CD4-positive, alpha-beta T cell (primary cell): ENCODE data around the gene ATF4. TPM values are rescaled to one million over a fixed set of nuclear protein-coding genes. Genes with fewer than 3 reads are reported as not detected.

Experiments
- ATAC-seq: fragments of 200-7000 bp; cut with Tn5 transposase; one replicate; pipeline ENCODE4 v1.10.0; 2022; ENCODE audit warnings: mild to moderate bottlenecking; ENCODE audit not compliant: poor library complexity
- CTCF ChIA-PET: fragments of 350-600 bp; sonication (Branson Sonifier 250); formaldehyde crosslinking; loops from one replicate; lab custom pipeline; 2021; ENCODE audit warnings: antibody characterized with exemption, inconsistent platforms; lab: Charles Lee
- POLR2A ChIA-PET: fragments of 350-600 bp; sonication (Branson Sonifier 250); formaldehyde crosslinking; loops from one replicate; lab custom pipeline; 2021; ENCODE audit warnings: antibody characterized with exemption, inconsistent platforms; lab: Charles Lee
- DNase-seq, 14 experiments: peaks; one replicate each; pipeline ENCODE4 v3.0.0-alpha.2; 2013 to 2020; ENCODE audit warnings: mixed read lengths in 2 of 14
- H3K27ac ChIP-seq, 2 donors: one replicate each; pipeline versions ENCODE4 v1.5.1 to v1.7.0; 2013; ENCODE audit warnings: low read length in 2 of 2, low read depth in 1 of 2, mild to moderate bottlenecking in 1 of 2
- H3K27me3 ChIP-seq, 2 experiments: 1 replicate in 1 of 2; 2 replicates in 1 of 2; pipeline versions ENCODE4 v1.6.1 to v1.7.0; 2013; ENCODE audit warnings: low read length in 2 of 2, control low read depth in 1 of 2, mild to moderate bottlenecking in 1 of 2, moderate library complexity in 1 of 2; ENCODE audit not compliant: insufficient read depth in 2 of 2, control insufficient read depth in 1 of 2
- H3K36me3 ChIP-seq: one replicate; pipeline ENCODE4 v1.6.1; 2013; ENCODE audit warnings: low read length, control low read depth; ENCODE audit not compliant: insufficient read depth
- H3K4me1 ChIP-seq: one replicate; pipeline ENCODE4 v1.6.1; 2013; ENCODE audit warnings: low read length, control low read depth; ENCODE audit not compliant: insufficient read depth
- H3K4me3 ChIP-seq: one replicate; pipeline ENCODE4 v1.5.1; 2013; ENCODE audit warnings: mild to moderate bottlenecking, low read length, moderate library complexity
- H3K9me3 ChIP-seq, 2 experiments: 1 replicate in 1 of 2; 2 replicates in 1 of 2; pipeline versions ENCODE4 v1.6.1 to v1.7.0; 2013; ENCODE audit warnings: low read length in 2 of 2, mild to moderate bottlenecking in 2 of 2, control low read depth in 1 of 2, moderate library complexity in 1 of 2; ENCODE audit not compliant: control insufficient read depth in 1 of 2, insufficient read depth in 1 of 2
- H3K27ac Mint-ChIP-seq: one replicate; pipeline ENCODE4 v1.8.0; 2020; ENCODE audit warnings: mixed read lengths
- H3K27me3 Mint-ChIP-seq: one replicate; pipeline ENCODE4 v1.8.0; 2021; ENCODE audit warnings: mixed read lengths
- H3K36me3 Mint-ChIP-seq: one replicate; pipeline ENCODE4 v1.8.0; 2021; ENCODE audit warnings: low read depth, mixed read lengths
- H3K4me1 Mint-ChIP-seq: one replicate; pipeline ENCODE4 v1.8.0; 2021; ENCODE audit warnings: low read depth, mixed read lengths
- H3K4me3 Mint-ChIP-seq: one replicate; pipeline ENCODE4 v1.8.0; 2020; ENCODE audit warnings: mild to moderate bottlenecking, mixed read lengths
- H3K9me3 Mint-ChIP-seq: one replicate; pipeline ENCODE4 v1.8.0; 2020; ENCODE audit warnings: mixed read lengths
- intact Hi-C, 2 experiments: fragments of 100-400 bp; cut with DNase I in 1 of 2; cut with micrococcal nuclease in 1 of 2; formaldehyde crosslinking; loops; one replicate each; pipeline versions ENCODE4 v1.15.1 to v1.9.0; 2023 to 2025; cut with DNase I, micrococcal nuclease
- total RNA-seq, 174 experiments: library from RNA in 2 of 174; stranded (reverse) in 2 of 174; gene quantifications; one replicate each; pipeline ENCODE4 v1.2.3 and lab custom pipeline; 2021 to 2026
- TF ChIP-seq, protein P1 (sequence below): fragments of 200-600 bp; IDR thresholded peaks from one replicate; pipeline ENCODE4 v1.8.0; 2022; ENCODE audit warnings: antibody characterized with exemption, mild to moderate bottlenecking

Gene ATF4
- total RNA-seq, 2 experiments from 2014 or later = 358 to 365 TPM

DNA sequence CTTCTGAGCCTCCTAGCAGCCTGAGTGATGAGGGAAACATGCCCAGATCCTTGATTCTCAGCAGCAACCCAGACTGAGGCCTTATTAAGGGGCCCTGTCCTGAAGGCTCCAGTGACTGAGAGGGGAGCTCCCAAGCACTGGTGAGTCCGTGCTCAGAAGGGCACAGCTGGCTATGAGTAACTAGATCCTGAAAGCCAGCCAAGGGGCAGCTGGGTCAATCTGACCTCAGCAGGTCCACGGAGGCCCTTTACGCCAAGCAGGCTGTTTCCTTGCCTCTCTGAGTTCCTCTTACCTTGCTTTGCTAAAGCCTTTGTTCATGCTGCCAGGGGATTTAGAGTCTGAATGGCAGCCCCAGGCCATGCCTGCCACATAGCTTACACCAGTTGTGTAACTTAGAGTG is 37.6 kb upstream of the ATF4 start:
- Mint-ChIP-seq H3K27me3 (no peaks in the 10 kb centered on the region), H3K27ac (no peak overlapping the region), H3K4me3 (no peak overlapping the region), H3K9me3 (no peaks in the 10 kb centered on the region), H3K4me1 (no peaks in the 10 kb centered on the region), H3K36me3 (no peaks in the 10 kb centered on the region)
- H3K4me3 ChIP-seq = no peak overlapping the region
- ATAC-seq (no peak), DNase-seq (no peak)
- H3K27ac ChIP-seq = no peak overlapping the region
- H3K4me1 ChIP-seq = no peaks in the 10 kb centered on the region
- CTCF ChIA-PET = no interaction called here
- intact Hi-C loops = no loop called here
- POLR2A ChIA-PET = no interaction called here
- no peaks in the 10 kb centered on the region for H3K9me3 ChIP-seq
- no peaks in the 10 kb centered on the region for H3K27me3 ChIP-seq
- no peaks in the 10 kb centered on the region for H3K36me3 ChIP-seq
- TF ChIP-seq, protein P1, sequence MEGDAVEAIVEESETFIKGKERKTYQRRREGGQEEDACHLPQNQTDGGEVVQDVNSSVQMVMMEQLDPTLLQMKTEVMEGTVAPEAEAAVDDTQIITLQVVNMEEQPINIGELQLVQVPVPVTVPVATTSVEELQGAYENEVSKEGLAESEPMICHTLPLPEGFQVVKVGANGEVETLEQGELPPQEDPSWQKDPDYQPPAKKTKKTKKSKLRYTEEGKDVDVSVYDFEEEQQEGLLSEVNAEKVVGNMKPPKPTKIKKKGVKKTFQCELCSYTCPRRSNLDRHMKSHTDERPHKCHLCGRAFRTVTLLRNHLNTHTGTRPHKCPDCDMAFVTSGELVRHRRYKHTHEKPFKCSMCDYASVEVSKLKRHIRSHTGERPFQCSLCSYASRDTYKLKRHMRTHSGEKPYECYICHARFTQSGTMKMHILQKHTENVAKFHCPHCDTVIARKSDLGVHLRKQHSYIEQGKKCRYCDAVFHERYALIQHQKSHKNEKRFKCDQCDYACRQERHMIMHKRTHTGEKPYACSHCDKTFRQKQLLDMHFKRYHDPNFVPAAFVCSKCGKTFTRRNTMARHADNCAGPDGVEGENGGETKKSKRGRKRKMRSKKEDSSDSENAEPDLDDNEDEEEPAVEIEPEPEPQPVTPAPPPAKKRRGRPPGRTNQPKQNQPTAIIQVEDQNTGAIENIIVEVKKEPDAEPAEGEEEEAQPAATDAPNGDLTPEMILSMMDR = no peak

DNA sequence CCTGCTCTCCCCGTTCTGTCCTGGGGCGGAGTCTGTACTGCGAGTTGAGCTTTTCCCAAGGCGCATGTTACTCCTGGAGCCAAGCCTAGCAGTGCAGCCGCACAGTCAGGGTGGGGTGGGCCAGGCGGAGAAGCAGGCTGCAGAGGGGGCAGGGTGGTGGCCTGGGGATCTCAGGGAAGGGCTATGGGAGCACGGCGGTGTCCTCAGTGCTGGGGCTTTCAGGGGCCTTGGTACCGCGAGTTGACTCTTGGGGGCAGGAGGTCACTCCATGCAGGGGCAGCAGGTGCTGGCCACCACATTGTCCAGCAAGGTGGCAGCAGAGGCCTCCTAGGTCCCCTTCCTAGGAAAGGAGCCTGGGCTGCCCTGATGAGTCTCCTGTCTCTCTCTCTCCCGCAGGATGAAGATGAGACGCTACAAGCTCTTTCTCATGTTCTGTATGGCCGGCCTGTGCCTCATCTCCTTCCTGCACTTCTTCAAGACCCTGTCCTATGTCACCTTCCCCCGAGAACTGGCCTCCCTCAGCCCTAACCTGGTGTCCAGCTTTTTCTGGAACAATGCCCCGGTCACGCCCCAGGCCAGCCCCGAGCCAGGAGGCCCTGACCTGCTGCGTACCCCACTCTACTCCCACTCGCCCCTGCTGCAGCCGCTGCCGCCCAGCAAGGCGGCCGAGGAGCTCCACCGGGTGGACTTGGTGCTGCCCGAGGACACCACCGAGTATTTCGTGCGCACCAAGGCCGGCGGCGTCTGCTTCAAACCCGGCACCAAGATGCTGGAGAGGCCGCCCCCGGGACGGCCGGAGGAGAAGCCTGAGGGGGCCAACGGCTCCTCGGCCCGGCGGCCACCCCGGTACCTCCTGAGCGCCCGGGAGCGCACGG is 33.2 kb upstream of the ATF4 start:
- POLR2A ChIA-PET = no interaction called here
- ATAC-seq = no peak

DNA sequence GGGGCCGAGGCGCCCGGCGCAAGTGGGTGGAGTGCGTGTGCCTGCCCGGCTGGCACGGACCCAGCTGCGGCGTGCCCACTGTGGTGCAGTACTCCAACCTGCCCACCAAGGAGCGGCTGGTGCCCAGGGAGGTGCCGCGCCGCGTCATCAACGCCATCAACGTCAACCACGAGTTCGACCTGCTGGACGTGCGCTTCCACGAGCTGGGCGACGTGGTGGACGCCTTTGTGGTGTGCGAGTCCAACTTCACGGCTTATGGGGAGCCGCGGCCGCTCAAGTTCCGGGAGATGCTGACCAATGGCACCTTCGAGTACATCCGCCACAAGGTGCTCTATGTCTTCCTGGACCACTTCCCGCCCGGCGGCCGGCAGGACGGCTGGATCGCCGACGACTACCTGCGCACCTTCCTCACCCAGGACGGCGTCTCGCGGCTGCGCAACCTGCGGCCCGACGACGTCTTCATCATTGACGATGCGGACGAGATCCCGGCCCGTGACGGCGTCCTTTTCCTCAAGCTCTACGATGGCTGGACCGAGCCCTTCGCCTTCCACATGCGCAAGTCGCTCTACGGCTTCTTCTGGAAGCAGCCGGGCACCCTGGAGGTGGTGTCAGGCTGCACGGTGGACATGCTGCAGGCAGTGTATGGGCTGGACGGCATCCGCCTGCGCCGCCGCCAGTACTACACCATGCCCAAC is 32.4 kb upstream of the ATF4 start:
- Mint-ChIP-seq H3K36me3 (no peaks in the 10 kb centered on the region), H3K4me1 (peaks cover 6% of the 10 kb centered on the region), H3K9me3 (no peaks in the 10 kb centered on the region), H3K27me3 (no peaks in the 10 kb centered on the region), H3K27ac (no peak overlapping the region), H3K4me3 (no peak overlapping the region)
- Histone ChIP-seq H3K27me3 (no peaks in the 10 kb centered on the region), H3K9me3 (no peaks in the 10 kb centered on the region), H3K27ac (no peak overlapping the region), H3K4me1 (peaks cover 15% of the 10 kb centered on the region), H3K4me3 (no peak overlapping the region), H3K36me3 (no peaks in the 10 kb centered on the region)
- ChIA-PET POLR2A (no interaction called here), CTCF (no interaction called here)
- DNase-seq = no peak
- intact Hi-C loops = no loop called here
- no peak for ATAC-seq
- TF ChIP-seq, protein P1 = no peak

More for the DNA sequence above, 33.2 kb upstream of the ATF4 start:
- no peak for DNase-seq
- no peaks in the 10 kb centered on the region for H3K9me3 ChIP-seq
- intact Hi-C loops = no loop called here
- H3K4me3 Mint-ChIP-seq = no peak overlapping the region
- H3K36me3 ChIP-seq = no peaks in the 10 kb centered on the region
- H3K4me1 Mint-ChIP-seq = peaks cover 6% of the 10 kb centered on the region
- no peak overlapping the region for H3K4me3 ChIP-seq
- CTCF ChIA-PET = no interaction called here
- no peaks in the 10 kb centered on the region for H3K27me3 Mint-ChIP-seq
- H3K4me1 ChIP-seq = peaks cover 15% of the 10 kb centered on the region
- H3K27ac ChIP-seq = no peak overlapping the region
- H3K27ac Mint-ChIP-seq = no peak overlapping the region
- no peaks in the 10 kb centered on the region for H3K27me3 ChIP-seq
- TF ChIP-seq, protein P1 = no peak
- H3K9me3 Mint-ChIP-seq = no peaks in the 10 kb centered on the region
- H3K36me3 Mint-ChIP-seq = no peaks in the 10 kb centered on the region
